ENCODE data around the gene CALML3.

Gene CALML3

DNA sequence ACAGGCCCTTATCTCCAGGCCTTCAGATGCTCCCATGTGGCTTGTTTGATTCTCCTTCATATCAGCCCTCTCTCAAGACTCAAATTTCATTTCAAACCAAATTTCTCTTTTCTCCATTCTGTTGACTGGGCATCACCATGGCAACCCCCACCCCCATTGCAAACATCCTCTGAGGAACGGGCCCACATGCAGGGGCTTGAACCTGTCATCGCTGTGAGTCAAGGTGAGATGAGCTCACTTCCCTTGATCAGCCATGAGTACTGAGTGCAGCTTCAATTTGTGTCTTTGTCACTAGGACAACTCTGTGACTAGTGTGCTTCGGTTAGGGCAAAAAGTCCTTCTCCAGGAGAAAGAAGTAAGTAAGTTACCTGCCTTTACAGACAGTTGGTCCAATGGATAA lies 41.9 kb downstream of the CALML3 start:
- H4K20me1 ChIP-seq (ENCODE audit: insufficient read depth, low read length), result no peaks in the 10 kb centered on the region
- TF ChIP-seq, protein P1, sequence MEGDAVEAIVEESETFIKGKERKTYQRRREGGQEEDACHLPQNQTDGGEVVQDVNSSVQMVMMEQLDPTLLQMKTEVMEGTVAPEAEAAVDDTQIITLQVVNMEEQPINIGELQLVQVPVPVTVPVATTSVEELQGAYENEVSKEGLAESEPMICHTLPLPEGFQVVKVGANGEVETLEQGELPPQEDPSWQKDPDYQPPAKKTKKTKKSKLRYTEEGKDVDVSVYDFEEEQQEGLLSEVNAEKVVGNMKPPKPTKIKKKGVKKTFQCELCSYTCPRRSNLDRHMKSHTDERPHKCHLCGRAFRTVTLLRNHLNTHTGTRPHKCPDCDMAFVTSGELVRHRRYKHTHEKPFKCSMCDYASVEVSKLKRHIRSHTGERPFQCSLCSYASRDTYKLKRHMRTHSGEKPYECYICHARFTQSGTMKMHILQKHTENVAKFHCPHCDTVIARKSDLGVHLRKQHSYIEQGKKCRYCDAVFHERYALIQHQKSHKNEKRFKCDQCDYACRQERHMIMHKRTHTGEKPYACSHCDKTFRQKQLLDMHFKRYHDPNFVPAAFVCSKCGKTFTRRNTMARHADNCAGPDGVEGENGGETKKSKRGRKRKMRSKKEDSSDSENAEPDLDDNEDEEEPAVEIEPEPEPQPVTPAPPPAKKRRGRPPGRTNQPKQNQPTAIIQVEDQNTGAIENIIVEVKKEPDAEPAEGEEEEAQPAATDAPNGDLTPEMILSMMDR (IDR thresholded peaks at IDR 0.05; ENCODE audit: low read depth, low read length), result no peak
- TF ChIP-seq EZH2phosphoT487 (IDR thresholded peaks at IDR 0.05; ENCODE audit: low read depth), result no peak
- 0 out of 2 replicates have a peak, but pooled peaks cover 7% of the 10 kb centered on the region for H3K27me3 ChIP-seq (ENCODE audit: low read depth, low read length)
- no peak overlapping the region for H2AFZ ChIP-seq (ENCODE audit: low read depth, low read length)
- H3K79me2 ChIP-seq (ENCODE audit: low read length), result no peaks in the 10 kb centered on the region
- H3K27ac ChIP-seq (ENCODE audit: low read length), result no peak overlapping the region
- H3K4me2 ChIP-seq (ENCODE audit: low read length), result no peak overlapping the region
- H3K9ac ChIP-seq (ENCODE audit: low read length), result no peak overlapping the region
- no peaks in the 10 kb centered on the region for H3K36me3 ChIP-seq (replicated peaks; ENCODE audit: low read depth, low read length)
- H3K4me3 ChIP-seq (ENCODE audit: low read length), result no peak overlapping the region
- no peaks in the 10 kb centered on the region for H3K4me1 ChIP-seq (ENCODE audit: low read length)
- H3K9me3 ChIP-seq (ENCODE audit: insufficient read depth, low read length), result no peaks in the 10 kb centered on the region

DNA sequence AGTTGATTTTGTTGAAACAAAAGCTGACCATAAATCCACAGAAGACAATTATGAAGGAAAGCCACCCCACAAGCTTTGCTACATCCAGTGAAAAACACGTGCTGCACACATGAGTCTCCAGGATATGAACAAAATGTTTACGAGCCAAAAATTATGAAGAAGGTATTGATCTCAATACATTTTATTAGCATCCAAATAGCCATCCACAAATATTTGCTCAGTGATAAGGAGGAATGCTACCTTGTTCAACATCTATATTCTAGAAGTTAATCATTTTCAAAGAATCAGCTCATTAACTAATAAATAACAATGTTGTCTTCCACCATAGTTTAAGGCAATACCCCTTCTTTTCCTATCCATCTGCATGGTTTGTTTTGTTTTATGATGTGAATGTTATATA lies 42.7 kb downstream of the CALML3 start:
- no peak overlapping the region for H3K27ac ChIP-seq (ENCODE audit: low read length)

DNA sequence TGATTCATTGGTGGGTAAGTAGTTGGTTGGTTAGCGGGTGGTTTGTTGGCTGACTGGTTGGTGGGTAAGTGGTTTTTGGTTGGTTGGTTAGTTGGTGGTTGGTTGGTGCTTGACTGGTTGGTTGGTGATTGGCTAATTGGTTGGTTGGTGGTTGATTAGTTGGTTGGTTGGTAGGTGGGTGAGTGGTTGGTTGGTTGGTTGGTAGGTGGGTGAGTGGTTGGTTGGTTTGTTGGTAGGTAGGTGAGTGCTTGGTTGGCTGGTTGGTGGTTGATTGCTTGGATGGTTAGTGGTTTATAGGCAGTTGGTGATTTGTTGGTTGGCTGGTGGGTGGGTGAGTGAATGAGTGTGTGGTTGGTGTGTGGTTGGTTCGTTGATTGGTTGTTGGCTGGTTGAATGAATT lies 44.2 kb downstream of the CALML3 start:
- H3K9me3 ChIP-seq (ENCODE audit: insufficient read depth, low read length), result no peaks in the 10 kb centered on the region
- H3K27me3 ChIP-seq (ENCODE audit: low read depth, low read length), result peaks cover 14% of the 10 kb centered on the region
- no peak overlapping the region for H3K4me3 ChIP-seq (ENCODE audit: low read length)
- no peak overlapping the region for H3K27ac ChIP-seq (ENCODE audit: low read length)
- no peak overlapping the region for H3K9ac ChIP-seq (ENCODE audit: low read length)
- H4K20me1 ChIP-seq (ENCODE audit: insufficient read depth, low read length), result no peaks in the 10 kb centered on the region
- no peaks in the 10 kb centered on the region for H3K36me3 ChIP-seq (replicated peaks; ENCODE audit: low read depth, low read length)
- peaks cover 6% of the 10 kb centered on the region for H3K4me1 ChIP-seq (ENCODE audit: low read length)
- TF ChIP-seq, protein P1 (IDR thresholded peaks at IDR 0.05; ENCODE audit: low read depth, low read length), result no peak
- no peak for TF ChIP-seq EZH2phosphoT487 (IDR thresholded peaks at IDR 0.05; ENCODE audit: low read depth)
- H2AFZ ChIP-seq (ENCODE audit: low read depth, low read length), result no peak overlapping the region
- H3K79me2 ChIP-seq (ENCODE audit: low read length), result no peaks in the 10 kb centered on the region
- no peak overlapping the region for H3K4me2 ChIP-seq (ENCODE audit: low read length)

More for the DNA sequence above, 42.7 kb downstream of the CALML3 start:
- Histone ChIP-seq H3K36me3 (replicated peaks; ENCODE audit: low read depth, low read length) (no peaks in the 10 kb centered on the region), H3K9me3 (ENCODE audit: insufficient read depth, low read length) (no peaks in the 10 kb centered on the region), H3K4me3 (ENCODE audit: low read length) (no peak overlapping the region), H3K9ac (ENCODE audit: low read length) (no peak overlapping the region), H3K27me3 (ENCODE audit: low read depth, low read length) (peaks cover 5% of the 10 kb centered on the region), H4K20me1 (ENCODE audit: insufficient read depth, low read length) (no peaks in the 10 kb centered on the region), H3K4me2 (ENCODE audit: low read length) (no peak overlapping the region), H2AFZ (ENCODE audit: low read depth, low read length) (no peak overlapping the region), H3K4me1 (ENCODE audit: low read length) (no peaks in the 10 kb centered on the region), H3K79me2 (ENCODE audit: low read length) (no peaks in the 10 kb centered on the region)
- TF ChIP-seq EZH2phosphoT487 (IDR thresholded peaks at IDR 0.05; ENCODE audit: low read depth), result no peak
- TF ChIP-seq, protein P1 (IDR thresholded peaks at IDR 0.05; ENCODE audit: low read depth, low read length), result no peak

DNA sequence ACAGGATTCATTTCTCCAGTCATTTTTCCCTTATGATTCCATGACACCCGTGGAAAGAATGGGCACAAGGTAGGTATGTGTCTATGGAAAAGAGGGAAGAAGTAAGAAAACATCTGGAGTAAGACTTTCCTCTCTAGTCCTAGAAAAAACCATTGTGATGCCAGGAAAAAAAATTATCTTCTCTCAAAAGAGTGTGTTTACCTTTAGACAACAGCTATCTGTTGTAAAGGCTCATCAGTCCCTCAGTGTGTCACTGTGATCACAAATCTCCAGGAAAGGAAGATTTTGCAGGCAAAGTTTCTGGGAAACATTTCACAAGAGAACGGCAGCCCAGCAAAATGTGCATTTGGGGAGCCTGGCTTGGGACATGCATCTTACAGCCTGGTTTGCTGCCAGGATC lies 44.8 kb downstream of the CALML3 start:
- Histone ChIP-seq H3K4me3 (ENCODE audit: low read length) (no peak overlapping the region), H3K9ac (ENCODE audit: low read length) (no peak overlapping the region), H3K27me3 (ENCODE audit: low read depth, low read length) (peaks cover 15% of the 10 kb centered on the region), H3K27ac (ENCODE audit: low read length) (no peak overlapping the region), H3K4me1 (ENCODE audit: low read length) (peaks cover 12% of the 10 kb centered on the region), H3K36me3 (replicated peaks; ENCODE audit: low read depth, low read length) (no peaks in the 10 kb centered on the region), H3K4me2 (ENCODE audit: low read length) (no peak overlapping the region), H2AFZ (ENCODE audit: low read depth, low read length) (no peak overlapping the region), H4K20me1 (ENCODE audit: insufficient read depth, low read length) (no peaks in the 10 kb centered on the region), H3K9me3 (ENCODE audit: insufficient read depth, low read length) (no peaks in the 10 kb centered on the region), H3K79me2 (ENCODE audit: low read length) (no peaks in the 10 kb centered on the region)
- TF ChIP-seq EZH2phosphoT487 (IDR thresholded peaks at IDR 0.05; ENCODE audit: low read depth), result no peak
- TF ChIP-seq, protein P1 (IDR thresholded peaks at IDR 0.05; ENCODE audit: low read depth, low read length), result no peak

Measured in OCI-LY3 (cell line).